HT1080 (cell line): Measurements from ENCODE around the gene SH3RF3. TPM values are rescaled to one million over a fixed set of nuclear protein-coding genes. Genes with fewer than 3 reads are reported as not detected.
"Not testable (repeated sequence)": the region's sequence is repeated elsewhere in the genome, so short reads cannot be mapped to it uniquely, and the experiment has no call there.

ENCODE experiments used
- DNase-seq: peaks from one replicate; pipeline ENCODE4 v3.0.0-alpha.2; 2015; ENCODE audit warnings: low read depth
- polyA plus RNA-seq, 2 experiments: library from polyadenylated mRNA; depleted of rRNA; stranded (reverse); fragments of >200 nt; gene quantifications; 2 replicates each; pipeline ENCODE4 v1.2.3, GENCODE V29; 2015
- total RNA-seq: library from RNA; depleted of rRNA; stranded (reverse); fragments of >200 nt; shearing (Covaris generic); gene quantifications from 2 replicates; pipeline ENCODE4 v1.2.3, GENCODE V29; 2014; rRNA removed

Gene SH3RF3
- 4.1 and 5.0 TPM in 2 replicates for total RNA-seq
- polyA plus RNA-seq (2015; cell fraction: cytosol; rRNA removed), result 3.3 and 4.3 TPM in 2 replicates
- polyA plus RNA-seq (2015; cell fraction: nucleus; rRNA removed), result 3.8 and 4.2 TPM in 2 replicates

DNA sequence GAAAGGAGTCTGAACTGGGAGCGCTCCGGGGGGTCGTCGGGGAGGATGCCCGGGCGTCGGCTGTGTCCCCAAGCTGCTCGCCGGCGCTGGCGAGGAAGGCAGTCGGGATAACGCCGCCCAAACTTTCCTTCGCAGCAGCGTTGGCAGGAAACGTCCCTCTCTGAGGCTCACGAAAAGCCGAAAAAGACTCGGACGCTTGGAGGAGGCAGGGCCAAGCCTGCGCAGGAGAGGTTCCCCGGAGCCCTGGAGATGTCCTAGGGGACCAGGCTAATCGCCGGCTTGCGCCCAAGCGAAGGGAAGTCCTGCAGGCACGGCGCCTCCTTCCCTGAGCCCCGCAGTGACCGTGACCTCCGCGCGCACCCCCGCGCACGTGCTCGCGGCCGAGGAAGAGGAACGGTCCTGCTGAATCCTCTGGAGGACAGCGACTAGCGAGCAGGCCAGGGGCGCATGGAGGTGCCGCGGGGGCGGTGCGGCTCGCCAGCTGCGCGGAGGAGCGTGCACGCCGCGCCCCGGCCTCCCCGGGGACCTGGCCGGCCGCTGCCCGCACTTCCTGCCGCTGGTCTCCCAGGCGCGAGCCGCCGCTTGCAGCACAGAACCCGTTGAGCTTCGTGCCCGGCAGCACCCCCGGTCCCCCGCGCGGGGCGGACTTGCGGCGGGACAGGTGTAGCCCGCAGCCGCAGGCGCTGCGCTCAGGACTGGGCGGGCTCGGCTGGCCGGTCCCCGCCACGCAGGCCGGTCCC is at the start of gene SH3RF3:
SH3RF3 (plus strand) TSS at position 590 of the 740 bp plus-strand sequence.
- peak; percentile 34 for DNase-seq

DNA sequence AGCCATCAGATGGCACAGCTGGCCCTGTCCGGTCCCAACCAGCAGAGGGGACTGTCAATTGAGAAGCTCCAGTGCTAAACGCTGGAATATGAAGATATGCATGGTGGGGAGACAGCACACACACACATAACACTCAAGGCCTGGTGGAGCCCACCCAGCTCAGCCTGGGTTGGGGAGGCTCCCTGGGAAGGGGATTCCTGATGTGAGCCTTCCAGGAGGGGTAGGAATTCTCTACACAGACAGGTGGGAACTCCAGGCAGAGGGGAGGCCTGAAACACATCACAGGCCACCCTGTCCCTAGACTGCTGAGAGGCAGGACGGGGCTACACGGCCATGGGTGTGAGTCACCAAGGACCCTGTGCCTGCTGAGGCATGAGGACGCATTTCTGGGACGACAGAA is 49.4 kb upstream of the SH3RF3 start:
- no peak for DNase-seq

DNA sequence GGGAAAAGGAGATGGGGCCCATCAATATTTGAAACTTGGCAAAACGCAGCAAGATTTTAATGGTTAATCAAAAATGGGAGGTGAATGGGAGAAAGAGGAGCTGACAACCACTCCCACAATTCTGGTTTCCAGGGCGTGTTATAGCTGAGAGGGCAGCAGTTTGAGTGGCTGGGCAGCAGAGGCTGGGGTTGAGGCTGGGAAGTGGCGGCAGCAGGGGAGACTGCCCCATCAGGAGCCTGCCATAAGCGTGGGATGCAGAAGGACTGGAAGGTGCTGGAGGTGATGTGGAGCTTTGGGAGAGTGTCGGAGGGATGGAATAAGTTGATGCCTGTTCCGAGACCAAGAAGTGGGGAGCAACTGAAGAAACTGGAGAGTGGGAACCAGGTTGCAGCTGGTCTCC is 48.9 kb upstream of the SH3RF3 start:
- no peak for DNase-seq

DNA sequence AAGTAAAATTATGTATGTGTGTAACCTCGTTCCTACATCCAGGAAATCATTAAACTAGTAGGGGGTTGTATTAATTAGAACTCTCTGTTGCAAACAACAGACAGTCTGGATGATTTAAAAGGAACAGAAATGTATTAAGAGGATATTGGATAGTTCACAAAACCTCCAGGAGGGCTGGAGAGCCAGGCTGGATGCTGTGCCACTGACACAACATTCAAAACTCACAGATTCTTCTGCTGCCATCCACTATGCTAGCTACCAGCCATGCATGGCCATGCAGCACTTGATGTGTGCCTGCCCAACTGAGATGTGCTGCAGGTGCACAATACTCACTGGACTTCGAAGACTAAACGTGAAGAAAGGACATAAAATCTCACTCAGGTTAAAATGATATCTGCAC is 48.2 kb upstream of the SH3RF3 start:
- no peak for DNase-seq

DNA sequence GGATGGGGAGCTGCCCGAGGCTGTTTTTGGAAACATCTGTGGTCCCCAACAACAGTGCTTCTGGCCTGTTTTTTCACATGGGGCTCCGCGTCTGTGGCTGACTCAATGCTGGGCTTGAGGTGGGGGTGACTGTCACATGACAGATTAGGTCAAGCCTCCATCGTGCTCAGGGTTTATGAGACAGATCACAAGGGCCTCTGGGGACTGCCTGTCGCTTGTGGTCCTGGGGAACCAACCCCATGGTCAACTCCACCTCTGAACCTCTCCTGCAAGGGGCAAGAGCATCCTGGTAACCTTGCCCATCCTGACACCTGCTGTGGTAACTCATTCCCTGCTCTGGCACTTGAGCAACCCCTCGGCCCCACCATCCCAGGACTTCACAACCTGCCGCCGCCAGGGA is 47.6 kb upstream of the SH3RF3 start:
- DNase-seq, result no peak

DNA sequence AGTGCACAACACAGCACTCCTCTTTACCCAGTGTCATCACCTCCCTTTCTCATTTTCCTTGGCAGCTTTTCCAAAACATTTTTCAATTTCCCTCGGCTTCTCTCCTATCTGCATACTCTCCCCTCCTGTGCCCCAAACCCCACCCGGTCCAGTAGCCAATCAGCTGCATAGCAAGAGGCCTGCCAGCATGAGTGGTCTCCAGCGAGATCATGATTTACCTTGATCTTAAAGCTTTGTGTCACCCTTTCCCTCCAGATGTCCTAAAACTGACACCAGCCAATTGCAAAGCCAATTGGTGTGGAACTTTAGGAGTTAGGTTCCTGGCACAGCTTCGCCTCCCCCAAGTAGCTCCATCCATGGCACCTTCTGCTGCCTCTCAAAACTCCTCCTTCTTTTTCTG is 45.2 kb upstream of the SH3RF3 start:
- DNase-seq, result no peak

DNA sequence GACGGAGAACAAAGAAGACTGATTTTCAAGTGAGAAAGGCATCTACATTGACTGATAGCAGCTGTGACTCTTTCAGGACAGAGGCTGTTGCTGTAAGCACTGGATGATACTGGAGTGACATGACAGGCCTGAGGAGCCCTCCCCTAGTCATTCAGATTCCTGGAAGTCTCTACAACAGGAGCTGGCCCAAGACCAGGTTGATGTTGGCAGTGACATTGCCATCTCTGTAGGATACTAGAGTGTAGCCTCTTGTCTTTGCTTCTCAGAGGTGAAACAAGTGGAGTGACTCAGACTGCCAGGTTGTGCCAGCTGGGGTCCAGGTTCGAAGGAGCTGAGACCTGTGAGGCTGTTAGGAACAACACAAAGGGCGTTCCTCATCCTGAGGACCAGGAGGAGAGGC is 44.7 kb upstream of the SH3RF3 start:
- DNase-seq, result no peak

DNA sequence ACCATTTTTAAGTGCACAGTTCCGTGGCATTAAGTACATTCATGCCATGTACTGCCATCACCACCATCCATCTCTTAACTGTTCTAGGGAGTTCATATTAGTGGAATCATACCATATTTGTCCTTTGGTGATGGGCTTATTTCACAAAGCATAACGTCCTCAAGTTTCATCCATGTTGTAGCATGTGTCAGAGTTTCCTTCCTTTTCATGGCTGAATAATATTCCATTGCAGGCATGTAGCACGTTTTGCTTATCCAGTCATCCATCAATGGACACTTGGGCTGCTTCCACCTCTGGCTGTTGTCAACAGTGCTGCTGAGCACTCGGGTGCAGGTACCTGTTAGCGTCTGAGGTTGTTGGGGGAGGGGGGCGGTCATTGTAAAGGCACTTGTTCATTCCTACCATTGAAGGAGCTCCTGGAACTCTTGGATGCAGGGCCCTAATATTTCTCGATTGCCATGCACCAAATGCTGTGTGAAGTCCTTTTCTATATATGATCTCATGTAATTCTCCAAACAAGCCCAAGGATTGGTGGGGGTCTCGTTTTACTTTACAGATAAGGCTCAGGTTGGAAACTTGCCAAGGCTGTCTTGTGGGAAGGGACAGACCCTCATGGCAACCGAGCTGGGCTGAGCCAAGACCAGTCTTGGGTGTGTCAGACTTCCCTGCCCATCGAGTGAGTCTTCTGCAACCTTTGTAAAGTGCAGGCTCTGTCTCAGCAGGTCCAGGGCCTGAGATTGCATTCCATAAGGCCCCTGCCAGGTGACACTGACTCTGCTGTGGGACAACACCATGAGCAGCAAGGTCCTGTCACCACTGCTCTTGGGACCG is 42.9 kb upstream of the SH3RF3 start:
- no peak for DNase-seq

DNA sequence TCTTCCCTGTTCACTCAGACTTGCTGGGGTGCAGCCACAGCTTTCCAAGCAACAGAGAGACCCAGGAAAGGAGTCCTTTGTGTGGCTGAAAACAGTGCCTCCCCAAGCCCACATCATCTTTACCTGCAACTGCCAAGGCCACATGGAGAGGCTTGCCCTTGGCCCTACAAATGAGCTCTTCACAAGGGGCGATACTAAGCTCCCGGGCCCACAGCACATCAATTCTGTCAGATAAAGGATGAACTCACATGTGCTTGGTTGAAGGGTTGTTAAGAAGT is 42.3 kb upstream of the SH3RF3 start:
- no peak for DNase-seq

DNA sequence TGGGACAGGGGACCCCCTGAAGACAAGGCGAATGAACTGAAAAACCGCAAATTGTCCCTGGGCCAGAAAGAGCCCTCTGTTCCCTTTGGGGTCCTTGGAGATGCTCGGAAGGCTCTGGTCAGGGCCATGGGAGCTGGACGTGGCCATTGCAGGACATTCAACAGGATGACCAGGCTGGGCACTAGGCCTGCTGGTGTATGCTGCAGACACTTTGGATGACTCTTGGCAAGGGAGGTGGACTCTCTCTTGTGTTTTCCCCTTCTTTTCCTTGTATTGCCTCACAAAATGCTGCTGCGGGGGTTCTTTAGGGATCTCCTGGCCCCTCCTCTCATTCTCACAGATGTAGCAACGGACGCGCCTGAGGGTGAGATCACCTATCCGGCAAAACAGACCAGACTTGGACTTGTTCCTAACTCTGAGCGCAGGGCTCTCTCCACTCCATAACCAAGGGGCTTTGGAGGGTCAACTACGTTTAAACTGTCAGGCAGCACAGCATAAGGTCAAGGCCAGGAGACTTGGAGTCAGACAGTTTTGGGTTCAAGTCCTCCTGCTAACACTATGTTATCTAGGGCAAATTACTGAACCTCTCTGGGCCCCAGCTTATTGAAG is 41.8 kb upstream of the SH3RF3 start:
- no peak for DNase-seq

DNA sequence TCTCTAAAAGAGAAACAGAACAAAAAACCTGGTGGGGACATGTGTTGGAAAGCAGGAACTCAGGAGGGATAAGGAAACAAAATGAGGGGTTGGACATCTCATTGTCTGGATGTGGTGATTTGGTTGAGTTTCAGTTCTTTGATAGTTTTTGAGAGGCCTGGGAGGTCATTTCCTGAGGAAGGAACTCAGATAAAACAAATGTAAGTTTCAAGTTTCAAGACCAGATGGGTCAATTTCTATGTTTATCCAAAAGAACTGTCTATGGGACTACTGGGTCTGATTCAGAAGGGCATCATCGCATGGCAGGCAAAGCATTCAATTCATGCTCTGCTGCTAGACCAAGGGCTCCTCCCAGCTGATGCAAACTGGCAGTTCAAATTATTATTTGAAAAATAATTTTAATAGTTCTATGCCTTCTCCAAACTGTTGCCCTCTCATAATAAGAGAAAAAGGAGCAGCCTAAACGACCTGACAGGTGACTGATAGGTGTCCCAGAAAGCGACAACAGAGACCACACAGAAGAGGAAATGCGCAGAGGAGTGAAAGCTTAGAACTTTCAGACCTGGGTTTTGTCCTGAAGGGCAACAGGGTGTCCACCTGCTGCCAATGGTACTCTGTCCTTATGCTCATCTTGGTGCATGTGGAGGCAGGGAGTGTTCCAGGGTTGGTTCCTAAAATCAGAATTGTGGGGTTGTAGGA is 39.3 kb upstream of the SH3RF3 start:
- peak; percentile 64 for DNase-seq

DNA sequence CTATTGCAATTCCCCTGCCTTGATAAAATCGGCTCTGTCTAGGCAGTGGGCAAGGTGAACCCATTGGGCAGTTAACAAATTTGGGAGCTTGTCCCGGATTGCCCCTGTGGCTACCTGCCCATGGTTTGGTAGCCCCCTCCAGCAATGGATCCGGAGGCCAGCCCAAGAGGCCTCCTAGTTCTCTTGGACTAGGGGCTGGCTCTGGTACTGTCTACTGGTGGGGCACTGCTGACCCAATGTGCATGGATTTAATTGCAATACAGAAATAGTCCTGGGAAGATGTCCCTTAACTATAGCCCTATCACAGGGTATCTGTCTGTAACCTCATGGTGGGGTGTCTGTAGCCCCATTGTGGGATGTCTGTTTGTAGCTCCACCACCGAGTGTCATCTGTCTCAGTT is 37.5 kb upstream of the SH3RF3 start:
- no peak for DNase-seq

DNA sequence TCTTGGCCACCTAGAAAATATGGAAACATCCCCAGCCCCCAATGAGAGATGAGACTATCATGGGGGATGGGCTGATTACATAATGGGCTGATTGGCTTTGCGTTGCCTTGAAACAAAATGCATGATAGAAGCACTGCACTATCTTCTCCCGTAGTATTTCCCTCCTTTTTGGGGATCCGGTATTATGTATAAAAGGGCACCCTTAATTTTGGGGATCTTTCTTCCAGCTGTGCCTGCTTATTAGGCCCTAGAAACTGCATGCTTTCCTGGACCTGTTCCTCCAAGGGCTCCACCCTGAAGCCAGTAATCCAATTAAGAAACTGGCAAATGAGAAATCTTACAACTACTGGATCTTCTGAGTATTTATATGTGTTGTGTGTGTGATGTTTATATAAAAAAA is 34.9 kb upstream of the SH3RF3 start:
- no peak for DNase-seq

DNA sequence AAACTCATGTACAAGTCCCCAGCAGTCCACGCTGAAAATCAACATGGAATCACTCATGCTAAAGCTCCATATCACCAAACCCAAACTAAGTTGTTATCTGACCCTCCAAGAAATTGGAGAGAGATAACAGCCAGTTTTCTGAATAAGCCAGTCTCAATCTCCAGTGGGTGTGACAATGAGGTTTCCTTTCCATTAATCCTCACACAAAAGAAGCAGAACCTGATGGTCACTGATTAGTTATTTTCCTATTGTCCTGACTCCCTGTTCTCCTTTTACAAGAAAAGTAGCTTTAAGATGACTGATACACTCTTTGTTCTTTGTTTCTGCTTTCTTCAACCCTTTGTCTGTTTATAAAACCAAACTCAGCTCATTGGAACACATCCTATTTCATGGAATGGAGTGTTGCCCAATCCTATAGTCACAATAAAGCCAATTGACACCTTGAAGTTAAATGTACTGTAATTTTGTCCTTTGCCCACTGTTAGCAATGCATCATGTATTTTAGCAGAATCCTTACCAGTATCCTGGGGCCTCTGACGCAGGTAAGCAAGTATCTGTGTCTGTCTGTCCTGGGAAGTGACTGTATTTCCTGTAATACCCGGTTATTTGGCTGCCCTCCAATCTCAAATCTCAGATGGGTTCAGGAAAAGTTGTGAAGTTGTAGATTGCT is 30.6 kb upstream of the SH3RF3 start:
- peak; percentile 75 for DNase-seq

DNA sequence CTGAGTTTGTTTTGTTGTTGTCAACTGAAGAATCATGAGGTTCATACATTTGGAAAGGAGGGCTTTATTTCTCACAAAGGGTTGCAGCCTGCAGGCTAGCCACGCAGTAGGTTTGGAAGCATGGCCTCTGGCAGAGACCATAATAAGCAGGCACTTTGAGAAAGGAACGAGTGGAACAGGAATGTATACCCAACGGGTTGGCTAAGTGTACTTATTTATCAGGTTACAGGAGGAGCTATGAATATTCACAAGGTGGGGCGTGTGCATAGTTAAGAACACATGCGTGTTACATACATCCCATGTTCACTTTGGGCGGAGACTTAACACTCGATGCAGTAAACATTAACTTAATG is 30.1 kb upstream of the SH3RF3 start:
- no peak for DNase-seq

DNA sequence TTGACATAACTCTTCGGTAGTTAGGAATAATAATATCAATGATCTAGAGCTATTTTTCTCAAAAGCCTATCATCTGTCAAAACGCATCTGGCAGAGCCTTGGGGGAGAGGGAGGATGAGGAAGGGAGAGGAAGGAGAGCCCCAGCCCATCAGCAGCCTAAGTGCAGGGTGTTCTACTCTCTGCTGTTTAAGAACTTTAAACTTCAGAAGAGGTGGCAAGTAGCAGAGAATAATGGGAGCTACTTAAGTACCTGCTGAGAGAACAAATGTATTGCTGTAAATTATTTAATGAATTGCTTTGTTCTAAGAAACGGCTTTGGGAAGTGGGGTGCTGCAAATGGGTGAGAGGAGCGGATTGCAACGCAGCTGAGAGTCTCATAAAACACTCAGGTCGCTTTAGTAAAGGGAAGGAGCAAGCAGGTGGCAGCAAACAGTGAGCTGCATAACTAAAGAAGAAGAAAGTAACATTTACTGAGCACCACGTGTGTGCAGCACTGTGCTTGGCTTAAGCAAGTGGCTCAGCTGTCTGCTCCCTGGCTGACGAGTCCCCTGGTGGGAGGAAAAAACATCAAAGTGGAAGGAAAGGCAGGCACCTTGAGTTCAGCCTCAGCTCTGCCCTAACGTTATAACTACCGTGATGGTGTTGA is 26.3 kb upstream of the SH3RF3 start:
- no peak for DNase-seq

DNA sequence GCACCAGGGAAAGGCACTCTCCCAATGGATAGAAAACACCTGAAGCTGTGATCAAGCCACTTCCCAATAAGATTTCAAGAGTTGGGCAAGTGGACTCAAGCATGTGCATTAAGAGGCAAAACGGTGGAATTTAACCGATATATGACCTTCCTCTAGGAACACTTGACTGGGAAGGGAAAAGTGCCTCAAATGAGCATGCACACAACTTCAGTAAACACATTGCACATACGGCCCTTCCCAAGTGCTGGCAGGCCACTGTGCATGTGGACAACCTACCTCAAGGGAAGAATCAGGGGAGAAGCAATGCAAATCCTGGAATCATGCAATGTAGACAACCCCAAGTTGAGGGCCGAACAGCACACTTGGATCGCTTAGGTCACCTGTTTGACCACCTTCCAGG is 23.9 kb upstream of the SH3RF3 start:
- DNase-seq, result no peak

DNA sequence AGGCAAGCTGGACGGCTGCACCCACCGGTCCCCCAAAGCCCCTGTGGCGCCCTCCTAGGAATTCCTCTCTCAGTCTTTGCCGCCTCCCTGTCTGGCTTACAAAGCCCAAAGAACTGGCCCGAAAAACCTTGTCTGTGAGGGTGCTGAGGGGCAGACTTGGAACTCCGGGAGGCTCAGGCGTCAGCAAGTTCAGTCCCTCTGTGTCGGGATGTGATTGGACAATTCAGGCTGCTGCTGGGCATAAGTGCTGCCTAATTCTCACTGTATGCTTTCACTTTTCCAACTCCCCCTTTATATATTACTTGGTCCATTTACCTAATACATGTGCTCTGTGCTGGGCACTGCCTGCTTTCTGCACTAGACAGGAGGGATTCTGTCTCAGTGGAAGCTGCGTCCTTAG is 20.3 kb upstream of the SH3RF3 start:
- DNase-seq, result no peak

DNA sequence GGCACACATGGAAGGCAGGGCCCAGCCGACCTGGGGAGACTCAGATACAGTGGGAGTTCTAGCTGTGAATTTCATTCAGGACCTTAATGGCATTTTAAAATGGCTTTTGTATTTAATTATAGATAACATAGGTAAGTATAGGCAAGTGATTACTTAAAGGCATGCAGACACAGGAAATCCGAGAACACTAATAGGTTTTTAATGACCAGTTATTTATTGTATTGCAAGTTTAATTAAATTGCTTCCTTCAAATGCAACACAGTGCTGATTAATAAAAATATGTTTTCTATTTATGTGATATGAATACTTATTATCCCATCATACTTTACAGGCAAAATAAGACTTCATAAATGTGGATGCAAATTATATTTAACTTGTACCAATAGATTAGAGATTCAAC is 19.7 kb upstream of the SH3RF3 start:
- no peak for DNase-seq

DNA sequence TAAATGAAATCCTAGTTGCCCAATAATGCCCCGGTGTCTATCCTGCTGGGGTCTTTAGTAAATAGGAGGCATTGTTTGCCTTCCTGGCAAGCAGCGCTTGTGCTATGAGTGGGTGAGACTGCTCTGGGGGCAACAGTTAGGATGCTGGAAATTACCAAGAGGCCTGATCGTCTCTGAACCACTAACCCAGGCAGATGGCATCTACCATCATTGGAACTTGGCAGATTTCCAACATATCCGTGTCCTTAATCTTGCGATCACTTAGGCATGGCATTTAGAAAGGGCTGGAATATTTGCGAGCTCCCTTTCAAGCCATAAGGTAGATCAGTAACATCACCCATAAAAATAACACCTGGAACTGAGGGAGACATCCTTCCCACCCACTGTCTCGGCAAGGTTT is 18.8 kb upstream of the SH3RF3 start:
- DNase-seq, result no peak

DNA sequence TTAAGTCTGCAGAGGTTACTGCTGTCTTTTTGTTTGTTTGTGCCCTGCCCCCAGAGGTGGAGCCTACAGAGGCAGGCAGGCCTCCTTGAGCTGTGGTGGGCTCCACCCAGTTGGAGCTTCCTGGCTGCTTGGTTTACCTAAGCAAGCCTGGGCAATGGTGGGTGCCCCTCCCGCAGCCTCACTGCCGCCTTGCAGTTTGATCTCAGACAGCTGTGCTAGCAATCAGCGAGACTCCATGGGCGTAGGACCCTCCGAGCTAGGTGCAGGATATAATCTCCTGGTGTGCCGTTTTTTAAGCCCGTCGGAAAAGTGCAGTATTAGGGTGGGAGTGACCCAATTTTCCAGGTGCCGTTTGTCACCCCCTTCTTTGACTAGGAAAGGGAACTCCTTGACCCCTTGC is 11.8 kb upstream of the SH3RF3 start:
- not testable (repeated sequence) for DNase-seq
